Measurements from ENCODE around the gene KANK2.

The KANK2 gene

GRCh38 chr19:11225172-11225571 lies 27.8 kb upstream of the KANK2 start:
- Histone ChIP-seq H3K4me3 (ENCODE audit: low read length in 2 of 2) (no peak overlapping the region), H3K27me3 (ENCODE audit: control insufficient read depth in 1 of 2, insufficient read depth in 2 of 2, low read length in 2 of 2) (no peaks in the 10 kb centered on the region), H3K4me1 (ENCODE audit: control insufficient read depth, insufficient read depth, low read length) (no peaks in the 10 kb centered on the region), H3K27ac (ENCODE audit: low read length) (no peak overlapping the region), H3K9me3 (ENCODE audit: control insufficient read depth in 2 of 2, low read length in 2 of 2) (peaks cover 3 to 8% of the 10 kb centered on the region in 2 donors), H3K36me3 (ENCODE audit: control insufficient read depth in 2 of 2, insufficient read depth in 2 of 2, low read length in 2 of 2) (peaks cover 20 to 39% of the 10 kb centered on the region in 2 donors), H3K9ac (ENCODE audit: low read length in 2 of 2) (no peak overlapping the region)

GRCh38 chr19:11224429-11224828 lies 27.1 kb upstream of the KANK2 start:
- H3K36me3 ChIP-seq (ENCODE audit: control insufficient read depth in 2 of 2, insufficient read depth in 2 of 2, low read length in 2 of 2) = peaks cover 24 to 41% of the 10 kb centered on the region in 2 donors
- H3K9me3 ChIP-seq (ENCODE audit: control insufficient read depth in 2 of 2, low read length in 2 of 2) = peaks cover 3 to 8% of the 10 kb centered on the region in 2 donors
- no peak overlapping the region for H3K4me3 ChIP-seq (ENCODE audit: low read length in 2 of 2)
- no peak overlapping the region for H3K27ac ChIP-seq (ENCODE audit: low read length)
- H3K27me3 ChIP-seq (ENCODE audit: control insufficient read depth in 1 of 2, insufficient read depth in 2 of 2, low read length in 2 of 2) = no peaks in the 10 kb centered on the region
- H3K9ac ChIP-seq (ENCODE audit: low read length in 2 of 2) = no peak overlapping the region
- no peaks in the 10 kb centered on the region for H3K4me1 ChIP-seq (ENCODE audit: control insufficient read depth, insufficient read depth, low read length)

GRCh38 chr19:11223200-11223599 lies 25.9 kb upstream of the KANK2 start:
- Histone ChIP-seq H3K4me1 (ENCODE audit: control insufficient read depth, insufficient read depth, low read length) (no peaks in the 10 kb centered on the region), H3K4me3 (ENCODE audit: low read length in 2 of 2) (no peak overlapping the region), H3K27me3 (ENCODE audit: control insufficient read depth in 1 of 2, insufficient read depth in 2 of 2, low read length in 2 of 2) (no peaks in the 10 kb centered on the region), H3K9ac (ENCODE audit: low read length in 2 of 2) (no peak overlapping the region), H3K9me3 (ENCODE audit: control insufficient read depth in 2 of 2, low read length in 2 of 2) (peaks cover 3 to 8% of the 10 kb centered on the region in 2 donors), H3K36me3 (ENCODE audit: control insufficient read depth in 2 of 2, insufficient read depth in 2 of 2, low read length in 2 of 2) (peaks cover 24 to 38% of the 10 kb centered on the region in 2 donors), H3K27ac (ENCODE audit: low read length) (no peak overlapping the region)

GRCh38 chr19:11221082-11221598 lies 23.8 kb upstream of the KANK2 start:
- Histone ChIP-seq H3K4me3 (ENCODE audit: low read length in 2 of 2) (no peak overlapping the region), H3K9ac (ENCODE audit: low read length in 2 of 2) (no peak overlapping the region), H3K4me1 (ENCODE audit: control insufficient read depth, insufficient read depth, low read length) (no peaks in the 10 kb centered on the region), H3K36me3 (ENCODE audit: control insufficient read depth in 2 of 2, insufficient read depth in 2 of 2, low read length in 2 of 2) (peaks cover 32 to 37% of the 10 kb centered on the region in 2 donors), H3K27me3 (ENCODE audit: control insufficient read depth in 1 of 2, insufficient read depth in 2 of 2, low read length in 2 of 2) (no peaks in the 10 kb centered on the region), H3K9me3 (ENCODE audit: control insufficient read depth in 2 of 2, low read length in 2 of 2) (peaks cover 3 to 8% of the 10 kb centered on the region in 2 donors), H3K27ac (ENCODE audit: low read length) (no peak overlapping the region)

GRCh38 chr19:11214387-11214786 lies 17.0 kb upstream of the KANK2 start:
- no peaks in the 10 kb centered on the region for H3K9me3 ChIP-seq (ENCODE audit: control insufficient read depth in 2 of 2, low read length in 2 of 2)
- H3K4me3 ChIP-seq (ENCODE audit: low read length in 2 of 2) = no peak overlapping the region
- H3K27me3 ChIP-seq (ENCODE audit: control insufficient read depth in 1 of 2, insufficient read depth in 2 of 2, low read length in 2 of 2) = no peaks in the 10 kb centered on the region
- H3K9ac ChIP-seq (ENCODE audit: low read length in 2 of 2) = no peak overlapping the region
- H3K36me3 ChIP-seq (ENCODE audit: control insufficient read depth in 2 of 2, insufficient read depth in 2 of 2, low read length in 2 of 2) = peaks cover 16 to 22% of the 10 kb centered on the region in 2 donors
- H3K4me1 ChIP-seq (ENCODE audit: control insufficient read depth, insufficient read depth, low read length) = no peaks in the 10 kb centered on the region
- no peak overlapping the region for H3K27ac ChIP-seq (ENCODE audit: low read length)

- Histone ChIP-seq H3K27me3 (ENCODE audit: control insufficient read depth in 1 of 2, insufficient read depth in 2 of 2, low read length in 2 of 2) (no peaks in the 10 kb centered on the region), H3K4me3 (ENCODE audit: low read length in 2 of 2) (no peak overlapping the region), H3K27ac (ENCODE audit: low read length) (no peak overlapping the region), H3K4me1 (ENCODE audit: control insufficient read depth, insufficient read depth, low read length) (no peaks in the 10 kb centered on the region), H3K9me3 (ENCODE audit: control insufficient read depth in 2 of 2, low read length in 2 of 2) (no peaks in the 10 kb centered on the region), H3K36me3 (ENCODE audit: control insufficient read depth in 2 of 2, insufficient read depth in 2 of 2, low read length in 2 of 2) (peaks cover 11 to 21% of the 10 kb centered on the region in 2 donors), H3K9ac (ENCODE audit: low read length in 2 of 2) (no peak overlapping the region)
Observed at GRCh38 chr19:11210656-11210928, 13.2 kb upstream of the KANK2 start.

- Histone ChIP-seq H3K36me3 (ENCODE audit: control insufficient read depth in 2 of 2, insufficient read depth in 2 of 2, low read length in 2 of 2) (peaks cover 8 to 16% of the 10 kb centered on the region in 2 donors), H3K9ac (ENCODE audit: low read length in 2 of 2) (no peak overlapping the region), H3K4me1 (ENCODE audit: control insufficient read depth, insufficient read depth, low read length) (peaks cover 2% of the 10 kb centered on the region), H3K9me3 (ENCODE audit: control insufficient read depth in 2 of 2, low read length in 2 of 2) (no peaks in the 10 kb centered on the region), H3K4me3 (ENCODE audit: low read length in 2 of 2) (no peak overlapping the region), H3K27ac (ENCODE audit: low read length) (no peak overlapping the region), H3K27me3 (ENCODE audit: control insufficient read depth in 1 of 2, insufficient read depth in 2 of 2, low read length in 2 of 2) (no peaks in the 10 kb centered on the region)
Observed at GRCh38 chr19:11209839-11210655, 12.7 kb upstream of the KANK2 start.

GRCh38 chr19:11208561-11209471 lies 11.5 kb upstream of the KANK2 start:
- Histone ChIP-seq H3K4me1 (ENCODE audit: control insufficient read depth, insufficient read depth, low read length) (peaks cover 14% of the 10 kb centered on the region), H3K9me3 (ENCODE audit: control insufficient read depth in 2 of 2, low read length in 2 of 2) (no peaks in the 10 kb centered on the region), H3K36me3 (ENCODE audit: control insufficient read depth in 2 of 2, insufficient read depth in 2 of 2, low read length in 2 of 2) (peaks cover 8 to 10% of the 10 kb centered on the region in 2 donors), H3K27ac (ENCODE audit: low read length) (no peak overlapping the region), H3K27me3 (ENCODE audit: control insufficient read depth in 1 of 2, insufficient read depth in 2 of 2, low read length in 2 of 2) (no peaks in the 10 kb centered on the region), H3K4me3 (ENCODE audit: low read length in 2 of 2) (no peak overlapping the region), H3K9ac (ENCODE audit: low read length in 2 of 2) (no peak overlapping the region)

GRCh38 chr19:11205939-11206570 lies 8.7 kb upstream of the KANK2 start:
- Histone ChIP-seq H3K9me3 (ENCODE audit: control insufficient read depth in 2 of 2, low read length in 2 of 2) (no peaks in the 10 kb centered on the region), H3K9ac (ENCODE audit: low read length in 2 of 2) (no peak overlapping the region), H3K36me3 (ENCODE audit: control insufficient read depth in 2 of 2, insufficient read depth in 2 of 2, low read length in 2 of 2) (peaks cover 6% of the 10 kb centered on the region in 2 donors), H3K4me3 (ENCODE audit: low read length in 2 of 2) (no peak overlapping the region), H3K4me1 (ENCODE audit: control insufficient read depth, insufficient read depth, low read length) (peaks cover 35% of the 10 kb centered on the region), H3K27ac (ENCODE audit: low read length) (no peak overlapping the region), H3K27me3 (ENCODE audit: control insufficient read depth in 1 of 2, insufficient read depth in 2 of 2, low read length in 2 of 2) (no peaks in the 10 kb centered on the region)

- Histone ChIP-seq H3K9ac (ENCODE audit: low read length in 2 of 2) (peak overlapping the region; percentile 56 to 71), H3K9me3 (ENCODE audit: control insufficient read depth in 2 of 2, low read length in 2 of 2) (no peaks in the 10 kb centered on the region), H3K27ac (ENCODE audit: low read length) (peak overlapping the region; percentile 98), H3K4me3 (ENCODE audit: low read length in 2 of 2) (peak overlapping the region in 1 of 2 donors; percentile 68), H3K27me3 (ENCODE audit: control insufficient read depth in 1 of 2, insufficient read depth in 2 of 2, low read length in 2 of 2) (no peaks in the 10 kb centered on the region), H3K36me3 (ENCODE audit: control insufficient read depth in 2 of 2, insufficient read depth in 2 of 2, low read length in 2 of 2) (peaks cover 4 to 5% of the 10 kb centered on the region in 2 donors), H3K4me1 (ENCODE audit: control insufficient read depth, insufficient read depth, low read length) (peaks cover 35% of the 10 kb centered on the region)
Observed at GRCh38 chr19:11204943-11205349, 7.6 kb upstream of the KANK2 start.
